Renal cortical epithelial cell (primary cell): Measurements from ENCODE around the gene C20orf96. TPM values are rescaled to one million over a fixed set of nuclear protein-coding genes. Genes with fewer than 3 reads are reported as not detected.
"Not testable (repeated sequence)": the region's sequence is repeated elsewhere in the genome, so short reads cannot be mapped to it uniquely, and the experiment has no call there.

Experiments
- DNase-seq: peaks from one replicate; pipeline ENCODE4 v3.0.0-alpha.2; 2011; ENCODE audit warnings: low read depth
- total RNA-seq: library from RNA; depleted of rRNA; stranded (reverse); fragments of >200 nt; gene quantifications from 2 replicates; pipeline ENCODE4 v1.2.3, GENCODE V29; 2014

C20orf96 gene
- total RNA-seq, 1 donor from 2014 or later, result 8.5 TPM

DNA sequence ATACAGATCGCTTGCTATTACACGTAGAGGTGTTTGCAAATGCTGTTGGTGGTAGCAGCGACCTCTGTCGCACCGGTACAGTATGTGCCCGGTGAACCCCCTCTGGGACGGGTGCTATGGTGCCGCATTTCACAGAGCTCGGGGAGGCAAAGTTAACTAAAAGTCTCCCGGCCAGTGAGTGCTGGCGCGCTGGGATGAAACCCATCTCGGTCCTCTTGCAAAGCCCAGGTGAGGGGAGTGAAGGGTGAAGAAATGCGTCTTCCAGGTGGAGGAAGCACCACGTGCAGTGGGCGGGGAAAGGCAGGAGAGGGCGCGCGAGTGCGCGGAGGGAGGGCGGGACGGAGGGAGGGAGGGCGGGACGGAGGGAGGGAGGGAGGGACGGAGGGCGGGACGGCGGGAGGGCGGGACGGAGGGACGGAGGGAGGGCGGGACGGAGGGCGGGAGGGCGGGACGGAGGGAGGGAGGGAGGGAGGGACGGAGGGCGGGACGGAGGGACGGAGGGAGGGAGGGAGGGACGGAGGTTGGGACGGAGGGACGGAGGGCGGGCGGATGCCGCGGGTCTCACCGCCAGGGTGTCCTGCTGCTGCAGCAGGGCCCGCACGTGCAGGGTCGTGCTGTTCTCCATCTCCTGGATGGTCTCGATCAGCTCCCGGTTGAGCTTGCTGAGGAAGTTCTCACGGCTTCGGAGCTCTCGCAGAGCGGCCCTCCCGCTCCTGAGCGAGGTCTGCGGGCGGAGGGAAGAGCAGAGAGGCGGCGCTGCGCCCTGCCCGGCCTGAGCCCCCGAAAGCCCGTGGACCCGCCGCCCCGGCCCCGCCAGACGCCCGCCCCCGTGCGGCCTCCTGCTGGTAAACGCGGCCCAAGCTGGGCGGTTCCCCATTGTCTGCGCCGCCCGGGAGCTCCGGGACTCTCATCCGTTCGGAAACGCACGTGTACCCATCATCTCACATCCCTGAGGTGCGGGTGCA is 11.7 kb downstream of the C20orf96 start:
- DNase-seq, result no peak

DNA sequence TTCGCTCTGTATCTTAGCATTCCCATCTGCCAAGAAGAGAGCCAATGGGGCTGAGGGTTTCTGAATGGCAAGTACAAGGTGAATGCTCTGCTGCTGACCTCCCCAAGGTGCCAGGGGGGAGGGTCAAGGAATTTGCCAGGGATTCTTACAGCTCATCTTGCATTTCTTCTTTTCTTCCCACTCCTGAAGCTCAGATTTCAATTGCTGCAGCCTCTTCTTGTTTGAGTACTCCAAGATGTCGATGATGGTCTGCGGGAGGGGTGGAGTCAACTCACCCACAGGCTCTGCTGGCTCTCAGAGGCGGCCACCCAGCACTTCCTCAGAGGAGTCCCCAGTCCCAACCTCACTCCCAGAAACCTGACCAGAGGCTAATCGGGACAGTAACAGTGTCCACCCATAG is 12.4 kb downstream of the C20orf96 start:
- DNase-seq, result no peak

DNA sequence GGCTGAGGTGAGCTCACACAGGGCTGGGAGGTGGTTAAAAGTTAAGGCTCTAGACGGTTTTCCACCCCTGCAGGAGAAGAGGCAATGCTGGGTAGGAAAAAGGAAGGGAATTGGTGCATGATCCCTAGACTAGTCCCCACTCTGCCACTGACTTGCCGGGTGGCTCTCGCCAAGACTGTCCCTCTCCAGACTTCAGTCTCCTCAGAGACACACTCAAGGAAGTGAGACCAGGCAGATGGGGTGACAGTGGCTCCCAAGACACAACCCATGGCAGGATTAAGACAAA is 13.1 kb downstream of the C20orf96 start:
- no peak for DNase-seq

DNA sequence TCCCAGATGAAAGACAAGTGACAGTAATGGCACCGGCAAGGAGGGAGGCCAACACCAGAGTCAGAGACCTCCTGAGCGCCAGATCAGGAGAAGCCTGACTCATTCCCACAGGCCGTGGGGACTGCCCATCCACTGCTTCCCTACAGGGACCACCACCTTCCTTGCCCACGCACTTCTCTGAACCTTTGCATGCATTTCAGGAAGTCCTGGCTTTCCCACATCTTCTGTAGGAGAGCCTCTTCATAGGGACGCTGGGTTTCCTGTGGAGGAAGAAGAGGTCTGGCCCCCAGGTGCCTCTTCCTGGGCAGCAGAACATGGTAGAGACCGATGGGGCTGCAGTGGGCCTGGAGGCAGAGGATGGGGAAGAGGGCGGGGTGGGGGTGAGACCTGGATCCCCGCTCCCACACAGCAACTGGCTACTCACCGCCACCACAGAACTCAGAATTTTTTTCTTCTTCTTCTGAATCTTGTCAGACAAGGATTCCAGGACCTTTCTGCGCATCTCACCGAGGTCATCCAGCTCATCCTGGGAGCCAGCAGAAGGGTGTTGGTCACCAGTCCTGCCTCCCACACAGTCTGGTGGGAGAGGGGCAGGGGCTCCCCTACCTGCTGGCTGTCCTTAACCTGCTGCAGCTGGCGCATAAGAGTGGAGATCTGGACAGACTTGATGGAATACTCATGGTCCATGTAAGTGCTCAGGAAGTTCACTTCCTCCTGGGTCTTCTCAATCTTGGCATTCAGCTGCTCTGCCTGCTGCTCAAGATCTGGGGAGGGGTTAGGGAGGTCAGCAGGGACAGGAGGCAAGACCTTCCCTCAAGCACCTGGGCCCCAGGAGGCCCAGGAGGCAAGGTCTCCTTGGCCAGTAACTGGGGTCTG is 13.7 kb downstream of the C20orf96 start:
- no peak for DNase-seq

DNA sequence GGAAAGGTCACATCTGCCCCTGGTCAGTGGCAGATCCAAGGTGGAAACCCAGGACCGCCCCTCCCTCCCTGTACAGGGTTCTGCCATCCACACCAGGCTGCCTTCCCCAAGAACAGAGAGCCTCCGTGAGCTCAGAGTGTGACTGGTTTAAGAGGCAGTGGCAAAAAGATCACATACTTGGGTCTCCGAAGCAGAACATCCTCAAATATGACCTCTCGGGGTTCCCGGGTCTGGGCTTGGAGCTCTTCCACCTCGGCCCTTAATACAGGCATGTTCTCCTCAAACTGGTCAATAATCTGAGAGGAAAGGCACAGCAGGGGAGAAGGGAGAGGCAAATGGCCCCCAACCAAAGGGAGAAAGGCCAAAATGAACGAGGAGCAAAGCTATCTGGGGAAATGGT is 14.8 kb downstream of the C20orf96 start:
- no peak for DNase-seq

DNA sequence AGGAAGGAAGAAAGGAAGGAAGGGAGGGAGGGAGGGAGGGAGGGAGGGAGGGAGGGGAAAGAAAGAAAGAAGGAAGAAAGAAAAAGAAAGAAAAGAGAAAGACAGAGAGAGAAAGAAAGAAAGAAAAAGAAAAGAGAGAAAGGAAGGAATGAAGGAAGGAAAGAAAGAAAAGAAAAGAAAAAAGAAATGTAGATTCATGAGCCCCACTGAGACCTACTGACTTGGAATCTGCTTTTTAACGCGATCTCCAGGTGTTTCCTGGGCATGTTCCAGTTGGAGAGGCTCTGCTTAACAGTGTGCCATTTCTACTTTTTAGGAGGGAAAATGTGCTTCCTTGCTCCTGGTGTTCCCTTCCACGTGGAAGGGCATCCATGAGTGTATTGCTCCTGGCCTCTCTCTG is 16.7 kb downstream of the C20orf96 start:
- no peak for DNase-seq

DNA sequence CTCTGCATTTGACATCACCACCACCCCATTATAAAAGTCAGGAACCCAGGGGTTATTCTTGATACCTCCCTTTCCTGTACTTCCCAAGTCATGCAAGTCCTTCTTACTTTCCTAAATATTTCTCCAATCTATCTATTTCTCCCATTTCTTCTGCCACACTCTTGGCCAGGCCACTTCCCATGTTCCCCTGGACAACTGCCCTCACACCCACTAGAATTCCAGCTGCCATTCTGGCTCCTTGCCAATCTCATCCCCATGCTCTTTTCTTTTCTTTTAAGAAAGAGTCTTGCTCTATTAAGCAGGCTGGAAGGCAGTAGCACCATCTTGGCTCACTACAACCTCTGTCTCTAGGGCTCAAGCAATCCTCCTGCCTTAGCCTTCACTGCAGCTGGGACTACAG is 17.8 kb downstream of the C20orf96 start:
- DNase-seq, result no peak

DNA sequence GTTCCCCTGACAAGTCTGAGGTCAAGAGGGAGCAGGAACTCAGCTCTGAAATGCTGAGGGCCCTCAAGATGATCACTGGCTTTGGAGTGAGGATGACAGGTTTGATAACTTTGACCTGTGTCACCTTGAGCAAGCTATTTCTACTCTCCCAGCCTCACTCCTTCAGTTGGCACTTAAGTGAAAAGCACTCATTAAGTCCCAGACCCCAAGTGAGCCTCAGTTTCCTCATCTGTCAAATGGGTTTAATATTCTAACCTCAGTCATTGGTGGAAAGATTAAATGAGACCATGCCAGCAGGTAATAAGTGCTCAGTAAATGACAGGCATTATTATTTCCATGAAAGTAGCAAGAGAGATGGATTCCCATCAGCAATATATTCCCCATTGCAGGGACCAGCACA is 19.0 kb downstream of the C20orf96 start:
- DNase-seq, result no peak

DNA sequence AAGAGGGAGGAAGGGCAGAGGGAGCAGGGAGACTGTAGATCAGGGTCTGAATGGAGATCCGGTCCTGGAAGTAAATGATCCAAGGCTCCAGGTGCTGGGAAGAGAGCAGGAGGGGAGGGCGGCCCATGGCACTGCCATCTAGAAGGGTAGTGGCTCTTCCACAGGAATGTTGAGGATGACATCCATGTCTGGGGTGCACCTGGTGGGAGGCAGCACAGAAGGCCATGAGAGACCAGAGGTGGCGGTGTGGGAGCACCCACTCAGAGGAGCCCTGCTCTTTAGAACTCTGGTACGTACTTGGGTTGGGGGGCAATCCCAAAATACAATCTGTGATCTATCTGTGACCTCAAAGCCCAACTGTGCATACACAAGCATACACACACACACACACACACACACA is 19.5 kb downstream of the C20orf96 start:
- no peak for DNase-seq

DNA sequence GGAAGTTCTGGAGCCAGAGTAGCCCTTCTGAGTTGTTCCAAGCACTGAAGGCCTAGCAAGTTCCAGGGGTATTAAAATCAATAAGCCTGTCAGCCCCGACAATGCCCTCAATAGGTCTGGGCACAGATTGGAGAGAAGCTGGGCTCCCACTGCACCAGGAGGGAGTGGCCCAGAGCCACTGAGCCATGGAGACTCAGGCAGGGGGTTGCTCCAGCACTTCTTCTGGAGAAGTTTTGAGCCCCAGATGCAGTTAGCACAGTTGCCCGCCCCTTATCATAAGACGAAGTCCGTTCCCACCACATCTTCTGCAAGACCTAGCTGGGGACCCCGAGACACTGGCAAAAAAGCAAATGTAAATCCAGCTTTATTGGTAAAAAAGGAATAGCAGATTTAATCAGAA is 20.0 kb downstream of the C20orf96 start:
- no peak for DNase-seq

DNA sequence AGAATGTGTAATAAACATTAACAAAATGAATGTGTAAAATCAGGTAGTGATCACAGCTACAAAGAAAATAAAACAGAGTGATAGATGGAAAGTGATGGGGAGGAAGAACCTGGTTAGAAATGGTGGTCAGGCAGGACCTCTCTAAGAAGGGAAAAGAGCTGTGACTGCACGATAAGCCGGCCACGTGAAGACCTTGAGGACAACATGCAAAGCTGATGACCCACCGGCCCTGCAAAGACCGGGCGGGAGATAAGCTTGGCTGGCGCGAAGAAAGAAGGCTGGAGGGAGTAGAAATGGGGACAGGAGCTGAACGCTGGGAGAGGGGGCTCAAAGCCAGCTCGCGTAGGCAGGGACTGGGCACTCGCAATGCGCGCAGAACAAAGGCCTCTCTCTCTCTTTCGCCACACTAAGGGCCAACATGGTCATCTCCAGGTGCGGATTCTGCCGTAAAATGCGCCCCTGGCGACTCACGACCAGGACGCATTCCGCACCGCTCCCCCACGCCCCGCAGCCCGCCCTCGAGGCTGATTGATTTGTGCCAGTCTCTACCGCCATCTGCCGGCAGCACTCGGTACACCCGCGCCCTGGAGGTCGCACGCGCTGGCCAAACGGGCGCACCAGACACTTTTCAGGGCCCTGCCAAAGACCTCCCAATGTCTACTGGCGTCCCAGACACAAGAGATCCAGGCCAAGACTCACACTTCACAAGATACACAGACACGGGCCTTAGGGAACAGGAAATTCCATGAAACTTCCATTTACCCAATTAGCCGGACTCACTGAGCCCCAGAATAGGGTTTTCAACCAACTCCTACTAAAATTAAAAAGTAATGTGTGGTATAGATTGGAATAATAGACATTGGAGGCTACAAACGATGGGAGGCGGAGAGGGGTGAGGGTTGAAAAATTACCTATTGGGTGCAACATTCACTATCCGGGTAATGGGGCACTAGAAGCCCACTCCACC is 23.7 kb downstream of the C20orf96 start:
- DNase-seq, result peak; percentile 62

DNA sequence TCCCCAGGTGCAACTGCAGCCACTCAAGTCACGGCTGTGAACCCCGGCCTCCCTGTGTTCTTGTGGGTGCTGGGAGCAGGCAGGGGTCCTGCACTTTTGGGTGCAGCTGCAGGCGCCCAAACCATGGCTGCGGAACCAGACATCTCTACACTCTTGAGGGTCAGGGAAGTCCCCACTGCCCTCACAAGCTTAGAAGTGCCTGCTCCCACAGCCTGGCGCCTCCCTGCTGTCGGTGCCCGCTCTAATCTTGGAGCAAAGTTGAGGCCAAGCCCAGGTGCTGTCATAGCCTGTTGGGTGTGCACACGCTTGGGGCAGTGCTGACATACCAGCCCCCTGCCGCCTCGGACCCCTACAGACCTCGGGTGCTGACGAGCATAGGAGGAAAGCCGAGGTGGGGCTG is 26.8 kb downstream of the C20orf96 start:
- no peak for DNase-seq

DNA sequence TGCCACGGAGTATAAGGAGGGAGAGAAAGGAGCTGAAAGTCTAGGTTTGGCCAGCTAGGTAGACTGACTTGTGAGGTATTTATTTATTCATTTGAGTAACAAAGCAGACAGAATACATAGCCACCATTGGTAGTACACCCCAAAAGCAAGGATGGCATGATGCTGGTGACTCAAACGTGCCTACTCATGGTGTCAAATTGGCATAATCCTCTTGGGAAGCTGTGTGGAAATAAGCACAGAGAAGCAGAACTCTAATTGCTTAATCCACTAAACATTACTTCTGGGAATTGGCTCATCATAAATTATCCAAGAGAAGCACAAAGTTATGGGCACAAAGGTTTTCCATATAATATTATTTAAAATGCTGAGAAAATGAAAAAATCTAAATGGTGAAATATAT is 30.6 kb downstream of the C20orf96 start:
- no peak for DNase-seq

DNA sequence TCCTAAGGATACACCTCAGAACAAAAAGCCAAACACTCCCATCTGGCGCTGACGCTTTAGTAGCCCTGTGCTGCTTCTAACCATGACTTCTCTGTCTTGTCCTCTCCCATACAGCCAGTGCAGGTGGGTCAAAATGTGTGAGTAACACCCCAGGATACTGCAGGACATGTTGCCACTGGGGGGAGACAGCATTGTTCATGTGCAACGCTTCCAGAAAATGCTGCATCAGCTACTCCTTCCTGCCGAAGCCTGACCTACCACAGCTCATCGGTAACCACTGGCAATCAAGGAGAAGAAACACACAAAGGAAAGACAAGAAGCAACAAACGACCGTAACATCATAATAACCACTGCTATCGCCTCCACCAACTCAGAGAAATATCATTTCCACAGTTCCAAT is 31.6 kb downstream of the C20orf96 start:
- peak; percentile 34 for DNase-seq

DNA sequence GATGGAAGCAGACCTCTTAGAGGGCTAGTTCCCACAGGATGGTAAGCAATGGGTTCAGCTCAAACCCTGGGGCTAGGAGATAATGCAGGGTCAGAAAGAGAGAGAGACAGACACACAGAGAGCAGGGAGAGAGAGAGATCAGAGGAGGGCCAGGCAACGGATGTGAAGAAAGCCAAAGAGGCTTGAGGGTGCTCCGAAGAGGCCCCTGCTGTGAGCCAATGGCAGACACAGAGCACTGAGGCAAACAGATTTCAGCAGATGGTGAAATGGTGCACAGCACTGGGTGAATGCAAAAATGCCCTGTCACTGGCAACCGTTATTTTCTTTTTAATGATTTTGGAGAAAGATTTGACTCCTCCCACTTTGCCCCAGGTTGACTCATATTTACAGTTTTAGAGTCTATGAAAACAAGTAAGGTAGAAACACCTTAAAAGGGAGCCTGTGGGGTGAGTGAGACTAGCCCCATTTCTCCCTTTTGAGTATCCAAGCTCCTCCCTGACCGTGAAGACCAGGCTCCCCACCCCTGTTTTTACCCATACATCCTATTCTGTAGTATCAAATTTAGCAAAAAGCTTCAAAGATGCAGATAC is 32.2 kb downstream of the C20orf96 start:
- DNase-seq, result no peak

DNA sequence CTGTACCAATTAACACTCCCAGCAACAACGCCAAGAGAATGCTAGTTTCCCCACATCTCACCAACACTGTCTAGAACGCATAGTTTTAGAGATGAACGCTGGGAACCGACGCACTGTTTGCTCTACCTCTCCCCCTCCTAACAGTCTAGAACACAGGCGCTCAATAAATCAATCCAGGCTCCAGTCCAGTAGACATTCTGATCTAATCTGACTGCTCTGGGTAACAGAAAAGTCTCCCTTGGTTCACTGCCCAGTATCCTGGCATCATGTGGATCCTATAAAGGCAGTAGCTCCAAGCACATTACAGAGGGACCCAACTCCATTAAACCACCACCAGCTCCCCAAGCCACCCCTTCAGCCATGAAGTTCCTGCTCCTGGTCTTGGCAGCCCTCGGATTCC is 33.1 kb downstream of the C20orf96 start, which contains the start of gene DEFB132:
TSS of gene DEFB132 (plus strand) at position 306 of the 400 bp plus-strand sequence. CDS start at position 361, 55 bp downstream.
- DNase-seq, result no peak

DNA sequence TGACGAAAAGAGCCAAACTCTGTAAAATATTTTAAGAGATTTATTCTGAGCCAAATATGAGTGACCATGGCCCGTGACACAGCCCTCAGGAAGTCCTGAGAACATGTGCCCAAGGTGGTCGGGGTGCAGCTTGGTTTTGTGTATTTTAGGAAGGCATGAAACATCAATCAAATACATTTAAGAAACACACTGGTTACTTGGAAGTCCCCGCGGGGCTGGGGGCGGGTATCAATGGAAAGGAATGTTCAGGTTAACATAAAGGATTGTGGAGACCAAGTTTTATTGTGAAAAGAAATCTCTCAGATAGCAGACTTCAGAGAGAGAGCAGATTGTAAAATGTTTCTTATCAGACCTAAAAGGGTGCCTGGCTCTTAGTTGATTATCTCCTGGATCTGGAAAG is 37.1 kb downstream of the C20orf96 start:
- DNase-seq, result not testable (repeated sequence)

DNA sequence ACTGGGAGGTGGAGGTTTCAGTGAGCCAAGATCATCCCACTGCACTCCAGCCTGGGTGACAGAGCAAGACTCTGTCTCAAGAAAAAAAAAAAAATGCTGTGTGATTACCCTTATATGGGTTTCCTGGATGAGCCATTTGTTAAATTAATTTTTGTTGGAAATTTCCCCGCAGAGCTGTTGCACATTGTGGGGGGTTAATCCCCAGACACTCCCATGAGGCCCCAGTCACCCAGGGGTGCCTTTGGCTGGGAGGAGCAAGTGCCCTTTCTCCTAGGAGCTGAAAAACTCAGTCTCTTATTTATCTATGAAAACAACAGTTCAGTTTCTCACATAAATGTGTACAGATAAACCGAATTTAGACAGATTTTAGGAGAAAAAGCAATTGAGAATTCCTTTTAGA is 37.7 kb downstream of the C20orf96 start:
- no peak for DNase-seq

DNA sequence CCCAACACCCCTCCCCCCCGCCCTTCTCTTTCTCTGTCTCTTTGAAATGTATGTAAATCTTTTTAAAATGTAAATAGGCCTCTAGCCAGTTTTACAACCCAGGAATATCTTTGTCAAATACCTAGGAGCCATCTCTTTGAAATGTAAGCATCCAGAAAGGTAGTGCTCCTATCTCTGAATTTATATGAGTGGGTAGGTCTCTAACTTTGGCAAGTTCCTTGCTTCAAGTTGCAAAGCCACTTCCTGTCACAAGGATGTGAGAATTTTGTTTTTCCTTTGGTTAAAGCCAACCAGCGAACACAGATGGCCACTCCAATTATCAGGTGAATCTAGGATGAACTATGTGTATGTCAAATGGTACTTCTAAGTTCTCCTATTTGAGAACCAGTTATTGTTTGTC is 39.2 kb downstream of the C20orf96 start:
- DNase-seq, result no peak

DNA sequence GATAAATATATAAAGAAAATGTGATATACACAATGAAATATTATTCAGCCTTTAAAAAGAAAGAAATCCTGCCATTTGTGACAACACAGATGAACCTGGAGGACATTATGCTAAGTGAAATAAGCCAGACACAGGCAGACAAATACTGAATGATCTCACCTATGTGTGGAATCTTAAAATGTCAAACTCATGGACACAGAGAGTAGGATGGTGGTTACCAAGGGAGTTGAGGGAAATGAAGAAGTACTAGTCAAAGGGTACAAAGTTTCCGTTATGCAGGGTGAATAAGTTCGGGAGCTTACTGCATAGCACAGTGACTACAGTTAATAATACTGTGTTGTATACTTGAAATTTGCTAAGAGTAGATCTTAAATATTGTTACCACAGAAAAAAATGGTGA is 47.6 kb downstream of the C20orf96 start:
- DNase-seq, result no peak

DNA sequence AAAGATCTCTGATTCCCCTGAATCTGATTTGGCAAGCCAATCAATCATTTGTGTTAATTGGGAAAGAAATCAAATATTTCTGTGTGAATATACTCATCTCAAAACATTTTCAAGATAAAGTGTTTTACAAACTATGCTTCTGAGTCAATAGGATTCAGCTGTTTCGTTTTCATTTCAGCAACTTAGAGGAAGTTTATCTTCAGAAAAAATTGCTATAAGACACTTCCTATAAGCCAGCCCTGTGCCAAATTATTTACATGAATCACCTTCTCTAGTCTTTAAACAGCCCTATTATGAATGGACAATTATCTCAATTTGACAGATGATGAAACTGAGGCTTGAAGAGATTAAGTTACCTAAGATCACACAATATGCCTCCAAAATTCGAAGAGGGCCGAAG is 52.6 kb downstream of the C20orf96 start:
- DNase-seq, result no peak
